ENCODE data around the gene SEMA3C.

DNA sequence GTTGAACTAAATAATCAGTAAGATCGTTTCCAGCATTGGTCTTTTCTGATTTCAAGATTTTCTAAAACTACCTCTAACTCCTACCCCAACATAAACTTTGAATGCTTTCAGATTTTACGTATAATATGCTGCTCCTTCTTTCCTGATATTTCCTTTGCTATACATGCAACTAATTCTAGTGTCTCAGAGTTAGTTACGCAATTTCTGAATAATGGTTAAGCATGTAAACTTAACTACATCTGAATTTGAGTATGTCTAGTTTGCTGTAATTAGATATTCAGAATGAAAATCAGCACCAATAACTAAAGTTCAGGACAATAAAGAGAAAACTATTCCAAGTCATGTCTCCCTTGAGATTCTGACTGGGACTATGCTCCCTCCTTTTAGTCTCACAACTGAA is 71.0 kb downstream of the SEMA3C start:
- TF ChIP-seq CTCF (IDR thresholded peaks at IDR 0.05) = no peak
- no peak for TF ChIP-seq POLR2A (IDR thresholded peaks at IDR 0.05)
- no peak for TF ChIP-seq EP300 (IDR thresholded peaks at IDR 0.05)

All from sigmoid colon (tissue), 4 donors.